Measurements from ENCODE around the gene RPP25L. TPM values are rescaled to one million over a fixed set of nuclear protein-coding genes. Genes with fewer than 3 reads are reported as not detected.

Gene RPP25L
- total RNA-seq, 1 experiment from 2014 or later, result 27.3 TPM

DNA sequence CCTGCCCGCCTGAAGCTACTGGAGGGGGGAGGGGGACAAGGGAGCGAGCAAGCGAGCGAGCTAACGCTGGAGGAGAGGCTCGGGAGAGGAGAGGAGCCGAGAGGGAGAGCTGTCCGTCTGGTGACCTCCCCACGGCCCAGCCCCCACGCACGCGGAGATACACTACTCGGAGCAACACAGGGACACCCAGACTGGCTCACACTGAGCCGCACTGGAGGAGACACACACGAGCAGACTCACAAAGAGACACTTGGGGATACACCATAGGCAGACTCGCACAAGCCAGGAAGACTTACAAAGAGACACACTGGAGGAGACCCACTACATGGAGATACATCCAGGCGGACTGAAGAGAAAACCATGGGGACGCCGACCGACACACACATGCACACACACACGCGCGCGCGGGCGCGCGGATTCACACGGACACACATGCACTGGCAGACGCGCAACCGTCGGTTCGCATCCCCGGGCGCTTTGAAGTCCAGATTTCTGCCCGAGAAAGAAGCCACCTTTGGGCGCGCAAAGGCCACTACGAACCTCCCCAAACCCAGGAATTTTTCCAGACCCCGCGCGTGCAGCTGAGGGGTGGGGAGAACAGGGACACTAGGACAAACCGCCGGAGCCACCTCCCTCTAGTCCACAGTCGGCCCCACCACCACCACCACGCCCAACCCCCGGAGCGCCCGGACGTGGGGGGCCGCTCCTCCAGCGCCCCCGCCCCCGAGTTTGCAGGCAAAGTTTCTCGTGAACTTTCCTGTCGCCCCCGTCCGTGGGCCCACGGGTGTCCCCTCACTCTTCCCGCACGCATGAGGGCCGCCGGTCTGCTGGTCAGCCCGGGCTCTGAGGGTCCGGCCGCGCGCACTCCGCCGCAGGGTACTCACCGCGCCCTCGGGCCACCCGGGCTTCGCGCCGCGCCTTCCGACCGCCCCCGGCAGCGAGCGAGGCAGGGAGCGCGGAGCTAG is 22.9 kb downstream of the RPP25L start:
- DNase-seq (ENCODE audit: extremely low read depth, low read depth), result no peak

DNA sequence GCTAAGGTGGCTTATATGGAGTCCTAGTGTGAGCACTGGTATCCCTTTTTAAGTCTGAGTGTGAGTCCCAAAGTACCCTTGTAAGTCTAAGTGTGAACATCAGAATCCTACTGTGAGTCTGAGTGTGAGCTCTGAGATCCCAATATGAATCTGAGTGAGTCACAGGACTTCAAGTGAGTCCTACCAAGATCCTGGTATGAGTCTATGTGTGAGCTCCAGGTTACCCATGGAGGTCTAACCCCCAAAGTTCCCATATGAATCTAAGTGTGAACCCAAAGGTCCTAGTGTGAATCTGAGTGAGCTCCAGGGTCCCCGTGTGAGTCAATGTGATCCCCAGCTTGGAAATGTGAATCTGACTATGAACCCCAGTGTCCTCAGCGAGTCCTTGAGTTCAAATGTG is 24.6 kb downstream of the RPP25L start:
- DNase-seq (ENCODE audit: extremely low read depth, low read depth), result no peak

DNA sequence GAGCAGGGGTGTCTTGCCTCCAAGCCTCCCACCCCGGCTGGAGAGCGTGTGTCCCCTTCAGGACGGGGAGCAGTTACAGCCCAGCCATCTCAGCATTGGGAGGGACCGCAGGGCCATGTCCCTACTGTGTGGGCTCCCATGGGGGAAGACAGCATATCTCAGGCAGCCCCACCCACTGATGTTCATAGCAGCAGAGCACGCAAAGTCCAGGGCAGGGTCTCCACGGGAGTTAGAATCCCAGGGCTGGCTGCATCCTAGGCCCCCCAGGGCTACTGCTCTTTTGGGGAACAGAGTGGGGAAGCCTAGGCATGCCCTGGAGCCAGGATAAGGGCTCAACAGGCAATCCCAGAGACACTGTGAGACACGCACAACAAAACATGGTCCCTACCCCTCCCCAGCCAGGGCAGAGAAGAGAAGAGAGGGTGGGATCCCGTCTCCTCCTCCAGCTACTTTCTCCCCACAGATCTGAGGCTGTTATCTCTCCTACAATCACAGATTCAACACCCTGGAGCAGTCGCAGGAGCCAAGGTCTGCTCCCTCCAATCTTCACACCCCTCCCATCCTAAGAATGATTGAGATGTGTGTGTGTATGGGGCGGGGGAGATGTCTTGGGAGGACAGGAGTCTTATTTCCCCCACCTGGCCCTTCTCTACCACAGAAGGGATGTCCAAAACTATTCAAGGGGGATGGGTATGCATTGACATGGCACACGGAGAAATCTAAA is 25.8 kb downstream of the RPP25L start:
- DNase-seq (ENCODE audit: extremely low read depth, low read depth), result no peak

DNA sequence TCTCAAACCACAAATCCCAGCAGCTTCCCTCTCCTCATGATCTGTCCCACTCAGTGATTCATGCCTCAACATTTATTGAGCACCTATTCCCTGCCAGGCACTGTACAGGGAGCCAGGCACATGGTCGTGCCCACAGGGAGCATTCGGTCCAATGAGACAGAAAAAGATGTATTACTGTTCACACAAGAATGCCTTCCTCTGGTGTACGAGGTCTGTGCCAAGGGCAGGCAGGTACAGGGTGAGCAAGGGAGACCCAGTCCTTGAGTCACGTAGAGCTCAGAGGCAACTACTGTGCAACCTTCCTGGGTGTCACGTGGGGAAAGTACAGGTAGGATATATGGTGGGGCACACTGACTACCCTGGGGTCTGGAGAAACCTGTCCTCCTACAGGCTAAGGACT is 26.9 kb downstream of the RPP25L start:
- no peak for DNase-seq (ENCODE audit: extremely low read depth, low read depth)

DNA sequence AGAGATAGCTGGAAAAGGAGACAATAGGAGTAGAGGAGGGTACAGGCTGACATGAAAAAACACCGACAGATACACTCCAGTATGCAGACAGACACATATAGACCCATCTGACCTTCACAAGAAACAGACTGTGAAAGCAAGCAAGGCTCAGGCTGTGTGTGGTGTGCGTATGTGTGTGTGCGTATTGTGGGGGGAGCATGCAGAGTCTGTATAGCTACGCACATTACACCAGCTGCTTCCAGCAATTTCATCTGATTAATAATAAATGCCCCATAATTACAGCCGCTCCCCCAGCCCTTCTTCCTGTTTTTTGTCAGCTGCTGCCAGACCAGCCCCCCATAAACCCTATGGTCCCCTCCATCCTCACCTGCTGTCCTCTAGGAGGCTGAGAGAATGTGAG is 29.1 kb downstream of the RPP25L start:
- no peak for DNase-seq (ENCODE audit: extremely low read depth, low read depth)

DNA sequence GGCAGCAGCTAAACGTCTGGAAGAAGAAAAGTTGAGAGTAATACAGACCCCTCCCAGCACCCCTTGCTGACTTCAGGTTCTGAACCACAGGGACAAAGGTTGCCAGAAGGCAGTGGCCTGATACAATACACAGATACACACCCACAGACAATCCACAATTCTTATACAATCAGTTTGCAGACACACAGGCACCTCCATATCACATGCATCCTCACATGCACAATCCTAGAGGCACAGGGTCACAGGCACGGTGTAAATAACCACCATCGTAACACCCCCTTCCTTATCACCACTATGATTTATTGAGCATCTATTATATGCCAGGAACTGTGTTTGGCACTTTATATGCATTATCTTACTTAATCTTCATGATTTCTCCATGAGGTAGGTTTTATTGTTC is 30.6 kb downstream of the RPP25L start:
- no peak for DNase-seq (ENCODE audit: extremely low read depth, low read depth)

DNA sequence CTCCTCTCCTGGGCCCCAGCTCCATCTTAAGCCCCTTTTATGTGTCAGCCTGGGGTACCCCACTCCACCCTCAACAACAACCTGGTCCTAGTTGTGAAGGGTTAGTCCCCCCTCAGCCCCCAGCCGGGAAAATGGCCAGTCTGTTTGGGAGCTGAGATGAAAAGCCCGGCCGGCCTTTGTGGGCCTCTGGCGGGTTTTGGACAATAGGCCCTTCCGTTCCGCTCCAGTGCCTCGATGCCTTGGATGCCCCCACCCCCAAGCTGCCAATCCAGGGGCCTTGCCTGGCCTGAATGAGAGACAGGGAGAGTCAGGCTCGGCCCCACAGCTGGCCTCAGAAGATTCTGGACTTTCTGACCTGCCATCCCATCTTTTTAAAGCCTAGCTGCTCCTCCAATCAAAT is 31.5 kb downstream of the RPP25L start:
- DNase-seq (ENCODE audit: extremely low read depth, low read depth), result no peak

DNA sequence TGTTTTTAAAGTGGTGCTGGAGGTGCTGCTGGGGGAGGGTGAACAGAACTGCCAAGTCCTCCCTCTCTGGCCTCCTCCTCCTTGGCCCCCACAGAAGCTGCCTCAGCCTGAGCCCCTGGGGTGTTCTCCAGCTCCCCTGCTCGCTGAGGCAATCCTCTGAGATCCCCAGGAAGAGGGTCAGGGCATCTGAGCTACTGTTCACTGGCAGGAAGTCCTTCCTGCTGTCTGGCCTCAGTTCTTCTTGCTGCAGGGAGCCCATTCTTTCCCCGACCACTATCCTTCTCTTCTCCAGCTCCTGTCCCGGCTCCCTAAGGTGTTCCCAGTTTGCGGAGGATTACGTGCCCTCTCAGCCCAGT is 32.1 kb downstream of the RPP25L start:
- DNase-seq (ENCODE audit: extremely low read depth, low read depth), result no peak

DNA sequence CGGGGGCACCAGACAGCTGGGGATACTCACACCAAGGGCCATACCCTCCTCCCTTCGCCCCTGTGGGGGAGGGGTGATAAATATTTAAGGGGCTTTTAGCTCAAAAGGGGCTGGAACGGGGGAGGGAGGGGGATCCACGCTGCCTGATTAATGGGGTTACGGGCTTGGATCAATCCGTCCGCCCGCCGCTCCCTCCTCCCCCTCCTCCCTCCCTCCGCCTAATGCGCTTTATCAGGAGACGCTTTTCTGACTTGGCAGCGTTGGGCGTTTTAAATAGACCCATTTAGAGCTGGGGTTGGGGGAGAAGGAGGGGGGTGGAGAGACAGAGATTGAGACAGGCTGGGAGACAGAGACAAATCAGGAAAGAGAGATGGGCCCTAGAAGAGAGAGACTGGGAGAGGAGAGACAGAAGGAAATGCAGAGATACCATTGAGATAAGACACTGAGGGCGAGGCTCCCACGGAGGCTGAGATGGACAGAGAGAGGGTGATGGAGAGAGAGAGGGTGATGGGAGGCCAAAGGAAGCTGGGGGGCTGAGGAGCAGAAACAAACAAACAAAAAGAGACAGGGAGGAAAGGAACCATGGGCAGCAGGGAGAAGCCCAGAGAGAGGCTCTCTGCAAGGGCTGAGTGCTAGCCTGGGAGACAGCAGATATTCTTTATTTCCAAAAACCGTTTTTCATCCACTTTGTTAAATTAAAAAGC is 32.6 kb downstream of the RPP25L start:
- no peak for DNase-seq (ENCODE audit: extremely low read depth, low read depth)

DNA sequence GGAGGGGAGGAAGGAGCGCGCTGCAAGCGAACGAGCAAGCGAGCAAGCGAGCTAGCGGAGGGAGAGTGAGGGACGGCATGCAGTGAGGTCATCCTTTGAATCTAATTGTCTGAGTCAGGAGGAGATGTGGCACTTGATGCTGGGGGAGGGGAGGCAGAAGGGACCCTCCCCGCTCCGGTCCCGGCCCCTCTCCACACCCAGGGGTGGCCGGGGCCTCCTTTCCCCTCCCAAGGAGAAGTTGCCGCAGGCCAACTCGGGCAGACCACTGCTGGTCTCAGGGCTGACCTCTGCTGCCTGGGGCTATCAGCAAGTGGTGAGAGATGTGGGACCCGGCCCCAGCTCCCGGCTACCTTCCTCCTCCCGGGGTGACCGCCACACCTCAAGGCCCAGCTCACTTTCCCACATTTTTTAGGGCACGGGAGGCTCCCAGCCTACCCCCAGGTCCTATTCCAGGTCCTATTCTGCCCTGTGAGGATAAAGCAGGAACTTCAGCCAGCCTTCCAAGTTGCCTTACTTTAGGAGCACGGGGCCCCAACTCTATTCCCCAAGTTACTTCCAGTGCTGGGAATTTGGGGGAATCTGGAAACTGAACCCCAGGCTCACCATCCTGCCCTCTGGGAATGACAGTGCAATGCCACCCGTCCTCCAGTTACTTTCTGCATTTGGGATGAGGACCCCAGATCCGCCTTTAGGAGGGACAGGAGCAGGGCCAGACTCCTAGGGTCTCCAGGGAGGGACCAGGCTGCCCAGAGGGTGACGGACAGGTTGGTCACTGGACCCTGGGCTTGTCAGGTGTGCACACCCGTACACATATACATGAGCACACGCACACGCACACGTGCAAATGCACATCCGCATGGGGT is 33.4 kb downstream of the RPP25L start:
- no peak for DNase-seq (ENCODE audit: extremely low read depth, low read depth)

DNA sequence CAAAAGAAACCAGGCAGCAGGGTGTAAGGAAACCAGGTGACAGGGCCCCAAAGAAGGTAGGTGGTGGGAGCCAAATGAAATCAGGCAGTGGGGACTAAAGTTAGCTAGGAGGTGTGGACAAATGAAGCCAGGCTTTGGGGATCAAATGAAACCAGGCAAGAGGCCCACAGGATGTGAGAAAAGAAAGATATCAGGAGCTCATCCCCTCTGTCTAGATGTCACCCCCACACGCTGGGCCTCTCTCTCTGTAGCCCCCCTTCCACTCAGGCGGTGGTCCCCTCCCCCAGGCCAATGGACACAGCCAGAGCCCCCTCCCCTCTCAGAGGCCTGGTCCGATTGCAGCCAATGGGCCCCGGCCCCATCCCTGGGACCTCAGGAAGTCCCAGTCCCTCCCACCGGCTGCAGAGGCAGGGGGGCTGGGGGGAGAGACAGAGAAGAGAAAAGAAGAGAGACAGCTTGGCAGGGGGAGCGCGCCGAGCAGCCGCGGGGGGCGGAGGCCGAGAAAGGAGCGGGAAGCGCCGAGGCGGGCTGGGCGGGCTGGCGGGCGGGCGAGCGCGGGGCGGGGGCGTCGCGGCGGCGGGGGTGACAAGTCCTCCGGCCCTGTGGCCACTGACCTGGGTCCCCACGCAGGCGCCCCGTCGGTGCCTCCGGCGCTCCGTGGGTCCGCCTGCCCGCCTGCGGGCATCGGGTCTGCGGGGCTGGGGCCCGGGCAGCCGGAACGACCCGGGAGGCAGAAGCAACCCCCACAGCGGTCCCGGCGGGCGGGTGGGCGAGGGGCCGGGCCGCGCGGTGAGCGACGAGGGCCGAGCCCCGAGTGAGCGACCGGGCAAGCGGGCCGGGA is 34.3 kb downstream of the RPP25L start:
- no peak for DNase-seq (ENCODE audit: extremely low read depth, low read depth)

DNA sequence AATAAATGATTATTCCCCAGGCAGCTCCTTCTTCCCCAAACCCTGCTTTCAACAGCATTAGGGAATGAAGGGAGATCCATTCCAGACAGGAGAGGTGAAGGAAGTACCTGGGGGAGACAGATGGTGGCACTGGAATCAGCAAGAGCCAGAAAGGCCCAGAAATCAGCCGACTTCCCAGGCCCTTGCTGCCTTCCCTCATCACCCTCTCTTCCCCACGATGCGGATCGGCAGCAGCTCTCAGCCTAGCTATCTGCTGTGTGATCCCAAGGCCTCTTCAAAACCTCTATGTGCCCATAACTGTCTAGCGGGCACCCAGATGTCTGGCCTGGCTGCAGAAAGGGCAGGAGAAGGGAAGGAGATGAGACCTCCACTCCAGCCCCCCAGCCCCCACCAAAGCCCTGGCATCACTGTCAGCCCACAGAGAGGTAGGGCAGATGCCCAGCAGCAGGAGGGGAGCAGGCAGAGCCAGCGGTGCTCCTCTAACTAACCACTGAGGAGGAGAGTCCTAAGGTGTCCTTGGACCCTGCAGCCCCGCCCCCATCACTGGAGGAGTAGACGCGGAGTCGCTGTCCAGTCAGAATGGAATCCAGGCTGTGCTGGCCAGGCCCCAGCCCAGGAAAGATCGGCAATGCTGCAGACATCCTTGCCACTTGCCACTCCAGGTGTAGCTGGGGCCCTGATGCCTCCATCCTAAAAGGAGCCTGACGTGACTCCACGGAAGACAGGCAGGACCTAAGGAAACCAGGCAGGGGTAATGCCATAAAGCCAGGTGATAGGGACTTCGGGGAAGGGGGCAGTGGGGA is 35.1 kb downstream of the RPP25L start:
- no peak for DNase-seq (ENCODE audit: extremely low read depth, low read depth)

DNA sequence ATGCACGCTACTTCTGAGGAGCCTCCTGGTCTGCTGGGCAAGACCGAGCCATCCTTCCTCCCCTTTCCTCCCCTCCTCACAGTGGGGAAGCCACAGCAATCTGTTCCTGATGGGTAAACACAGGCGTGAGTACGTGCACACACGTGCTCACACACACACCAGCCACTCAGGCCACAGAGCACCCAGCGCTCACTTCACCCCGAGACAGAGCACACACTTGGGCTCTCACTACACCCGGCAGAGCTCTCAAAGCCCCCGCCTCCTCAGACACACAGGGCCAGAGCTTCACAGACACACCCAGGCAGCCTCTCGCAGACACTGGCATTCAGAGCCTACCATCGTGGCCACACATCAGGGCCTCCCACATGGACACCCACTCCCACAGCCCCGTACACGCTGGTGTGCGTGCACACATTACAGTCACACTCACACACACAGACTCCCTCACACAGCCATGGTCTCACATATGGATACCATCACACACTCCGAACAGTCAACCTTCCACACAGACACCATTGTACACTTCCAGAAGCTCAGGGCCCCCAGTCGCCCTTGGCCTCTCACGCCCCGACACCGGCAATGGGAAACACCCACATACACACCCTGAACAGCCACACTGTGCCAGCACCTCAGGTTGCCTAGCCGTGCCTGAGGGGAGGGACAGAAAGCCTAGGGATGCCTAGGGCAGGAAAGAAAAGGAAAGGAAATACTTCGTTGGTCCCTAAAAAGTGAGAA is 35.9 kb downstream of the RPP25L start:
- no peak for DNase-seq (ENCODE audit: extremely low read depth, low read depth)

DNA sequence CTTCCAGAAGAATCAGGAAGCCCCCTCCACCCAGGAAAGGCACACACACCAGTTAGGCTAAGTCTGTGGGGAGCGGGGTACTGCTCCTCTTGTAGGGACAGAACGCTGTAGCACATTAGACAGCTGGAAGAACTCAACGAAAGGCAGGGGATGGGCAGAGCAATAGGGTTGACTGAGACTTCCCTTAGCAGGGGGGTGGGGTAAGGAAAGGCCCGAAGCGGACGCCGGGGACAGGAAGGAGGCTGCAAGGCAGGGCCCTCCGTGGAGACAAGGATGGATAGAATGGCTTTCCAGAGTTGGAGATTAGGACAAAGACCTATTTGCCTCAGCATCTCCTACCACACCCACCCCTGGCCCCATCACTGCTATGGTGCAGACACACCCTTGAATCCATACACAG is 36.7 kb downstream of the RPP25L start:
- DNase-seq (ENCODE audit: extremely low read depth, low read depth), result no peak

DNA sequence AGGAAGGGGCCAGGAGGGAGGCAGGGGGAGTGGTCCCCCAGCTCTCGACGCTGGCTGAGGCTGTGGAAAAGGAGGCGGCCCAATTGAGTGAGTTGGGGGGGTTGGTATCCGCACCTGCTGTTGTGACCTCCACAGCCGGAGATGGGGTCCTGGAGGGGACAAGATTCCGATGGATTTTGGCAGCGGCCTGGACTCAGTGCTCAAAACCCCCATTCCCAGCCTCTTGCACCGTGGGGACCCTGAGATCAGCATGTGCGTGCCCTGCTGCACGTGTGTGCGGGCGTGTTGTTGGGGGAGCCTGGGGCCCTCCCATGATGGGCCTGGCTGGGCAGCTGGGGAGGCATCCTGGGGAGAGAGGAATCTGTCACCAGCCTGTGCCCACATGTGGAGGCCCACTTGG is 37.3 kb downstream of the RPP25L start:
- no peak for DNase-seq (ENCODE audit: extremely low read depth, low read depth)

DNA sequence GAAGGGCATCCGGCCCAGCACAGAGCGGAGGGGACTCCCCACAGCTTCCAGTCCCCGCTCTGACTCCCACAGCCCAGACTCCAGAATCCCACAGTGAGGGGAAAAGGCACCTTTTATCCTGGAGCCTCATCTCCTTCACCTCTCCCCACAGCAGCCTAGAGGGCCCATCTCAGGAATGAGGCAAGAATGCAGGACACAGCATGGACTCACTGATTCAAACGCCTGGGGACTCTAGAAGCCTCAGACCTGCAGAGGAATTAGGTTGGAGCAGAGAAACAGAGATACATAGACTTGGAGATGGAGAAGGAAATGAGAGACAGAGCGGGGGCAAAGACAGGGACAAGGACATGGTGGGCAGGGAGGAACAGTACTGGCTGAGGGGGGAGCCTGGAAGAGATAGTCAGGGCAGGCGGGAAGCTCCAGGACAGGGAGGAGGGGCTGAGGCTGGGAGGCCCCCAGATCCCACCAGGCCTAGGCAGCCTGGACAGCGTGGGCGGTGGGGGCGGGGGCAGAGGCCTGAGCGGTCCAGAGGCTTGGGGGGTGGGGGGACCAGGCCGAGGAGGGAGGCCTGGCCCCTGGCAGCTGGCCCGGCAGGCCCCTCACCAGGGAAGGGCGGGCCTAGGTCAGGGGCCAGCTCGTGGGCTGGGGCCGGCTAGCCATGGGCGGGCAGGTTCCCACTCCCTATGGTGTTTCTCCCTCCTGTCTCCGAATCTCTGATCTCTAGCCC is 38.1 kb downstream of the RPP25L start:
- DNase-seq (ENCODE audit: extremely low read depth, low read depth), result no peak

DNA sequence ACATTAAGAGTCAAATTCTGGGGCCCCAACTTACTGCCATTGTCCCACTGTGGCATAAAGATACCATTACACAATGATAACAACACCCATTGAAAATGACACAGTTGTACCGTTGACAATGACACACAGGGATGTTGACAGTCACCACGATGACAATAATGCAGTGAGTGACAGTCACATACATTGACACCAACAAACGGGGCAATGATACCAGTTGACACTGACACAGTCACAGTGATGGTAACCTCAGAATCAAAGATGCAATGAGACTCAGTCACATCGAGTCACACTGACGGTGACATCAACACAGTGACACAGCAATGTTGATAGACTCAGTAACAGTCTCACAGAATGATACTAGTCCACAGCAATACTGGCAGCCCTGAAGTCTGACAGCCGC is 39.3 kb downstream of the RPP25L start:
- DNase-seq (ENCODE audit: extremely low read depth, low read depth), result no peak

Data from NCI-H460 (cell line).